AG04450 (cell line): ENCODE measurements around the gene ZNF574. TPM values are rescaled to one million over a fixed set of nuclear protein-coding genes. Genes with fewer than 3 reads are reported as not detected.
A peak's percentile ranks its signal among the peaks of the same experiment; 100 is the strongest.

Experiments
- CTCF ChIA-PET: fragments of 300-600, 350-600 bp; formaldehyde crosslinking; extraction: SDS; loops from one replicate; lab custom pipeline; 2022; ENCODE audit warnings: antibody characterized with exemption, inconsistent platforms; lab: Charles Lee
- POLR2A ChIA-PET: fragments of 350-600 bp; formaldehyde crosslinking; extraction: SDS; loops from one replicate; lab custom pipeline; 2021; ENCODE audit warnings: antibody characterized with exemption, inconsistent platforms; lab: Yijun Ruan, JAX
- DNase-seq: peaks from one replicate; pipeline ENCODE4 v3.0.0-alpha.2; 2011; ENCODE audit warnings: low read depth, low spot score
- H3K27ac ChIP-seq: one replicate; pipeline ENCODE4 v1.5.1; 2012; ENCODE audit warnings: low read depth, low read length, control low read depth
- H3K27me3 ChIP-seq: one replicate; pipeline ENCODE4 v1.6.0; 2012; ENCODE audit warnings: low read length; ENCODE audit not compliant: control insufficient read depth, insufficient read depth
- H3K4me3 ChIP-seq: 2 replicates; pipeline ENCODE4 v1.5.1; 2011; ENCODE audit warnings: mild to moderate bottlenecking, low read depth, low read length, control low read depth
- H3K9me3 ChIP-seq: 2 replicates; pipeline ENCODE4 v1.5.1; 2012; ENCODE audit warnings: low read length; ENCODE audit not compliant: control insufficient read depth, insufficient read depth
- CTCF ChIP-seq: IDR thresholded peaks from 2 replicates; pipeline ENCODE4 v1.5.1; 2011; ENCODE audit warnings: low read depth, low read length, control low read depth, inconsistent platforms
- polyA plus RNA-seq: library from polyadenylated mRNA; depleted of rRNA; stranded (reverse); fragments of >200 nt; gene quantifications from 2 replicates; pipeline ENCODE4 v1.2.3, GENCODE V29; 2011

ZNF574 gene
- polyA plus RNA-seq, 1 experiment, result 5.5 TPM

DNA sequence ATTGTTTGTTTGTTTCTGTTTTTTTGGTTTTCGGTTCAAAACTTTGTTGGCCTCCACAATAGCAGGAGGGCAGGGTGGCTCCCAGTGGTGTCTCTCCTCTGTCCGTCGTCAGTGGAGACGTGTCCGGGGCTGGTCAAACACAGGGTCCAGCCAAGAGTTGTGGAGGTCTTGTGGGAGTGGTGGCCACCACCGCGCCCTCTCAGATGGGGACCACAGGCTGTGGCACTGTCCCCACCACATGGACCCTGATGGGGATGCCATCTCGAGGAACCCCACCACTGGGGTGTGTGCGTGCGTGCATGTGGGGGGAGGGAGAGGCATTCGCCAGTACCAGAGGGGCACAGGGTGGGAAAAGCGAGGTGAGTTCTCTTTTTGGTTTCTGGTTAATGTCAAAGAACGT lies 13.8 kb downstream of the ZNF574 start:
- ChIA-PET CTCF (interaction anchor here (1.0 kb wide), 1 partner anchor 55 kb away, joined by 3 read pairs; no protein-coding TSS in a partner anchor), POLR2A (no interaction called here)
- no peaks in the 10 kb centered on the region for H3K27me3 ChIP-seq
- DNase-seq, result no peak
- H3K27ac ChIP-seq, result no peak overlapping the region
- no peak for TF ChIP-seq CTCF
- H3K9me3 ChIP-seq, result no peaks in the 10 kb centered on the region; the same call in 1 of the 2 replicates
- H3K4me3 ChIP-seq, result no peak overlapping the region

- DNase-seq, result no peak
- no peaks in the 10 kb centered on the region; the same call in 1 of the 2 replicates for H3K9me3 ChIP-seq
- CTCF ChIA-PET, result interaction anchor here (0.8 to 1.0 kb wide), 2 partner anchors 56 to 85 kb away, joined by 3 read pairs; no protein-coding TSS in a partner anchor
- POLR2A ChIA-PET, result no interaction called here
- no peak overlapping the region for H3K4me3 ChIP-seq
- H3K27me3 ChIP-seq, result no peaks in the 10 kb centered on the region
- no peak overlapping the region for H3K27ac ChIP-seq
- TF ChIP-seq CTCF, result no peak
These were observed 14.7 kb downstream of the ZNF574 start for GRCh38 chr19:42090672-42091071.

DNA sequence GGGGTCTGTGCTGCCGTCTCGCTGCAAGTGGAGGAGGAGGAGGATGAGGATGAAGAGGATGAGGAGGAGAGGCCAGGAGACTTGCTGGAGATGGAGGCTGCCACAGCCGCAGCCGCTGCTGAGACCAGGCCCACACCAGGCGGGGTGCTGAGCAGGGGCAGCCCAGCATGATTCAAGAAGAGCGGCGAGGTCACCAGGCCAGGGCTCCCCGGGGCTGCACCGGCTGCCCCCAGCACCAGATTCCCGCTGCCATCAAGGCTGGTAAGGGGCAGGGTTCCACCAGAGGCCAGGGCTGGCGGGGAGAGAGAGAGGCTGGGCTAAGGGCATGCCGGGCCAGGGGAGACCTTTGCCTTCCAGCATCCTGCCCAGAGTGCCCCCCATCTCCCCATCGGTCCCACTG lies 15.3 kb downstream of the ZNF574 start:
- Histone ChIP-seq H3K27me3 (no peaks in the 10 kb centered on the region), H3K27ac (no peak overlapping the region), H3K4me3 (no peak overlapping the region), H3K9me3 (no peaks in the 10 kb centered on the region; the same call in 1 of the 2 replicates)
- no peak for DNase-seq
- ChIA-PET POLR2A (no interaction called here), CTCF (interaction anchor here (1.1 to 1.2 kb wide), 2 partner anchors 9 to 13 kb away, joined by 3 to 8 read pairs; no protein-coding TSS in a partner anchor)
- TF ChIP-seq CTCF, result no peak

DNA sequence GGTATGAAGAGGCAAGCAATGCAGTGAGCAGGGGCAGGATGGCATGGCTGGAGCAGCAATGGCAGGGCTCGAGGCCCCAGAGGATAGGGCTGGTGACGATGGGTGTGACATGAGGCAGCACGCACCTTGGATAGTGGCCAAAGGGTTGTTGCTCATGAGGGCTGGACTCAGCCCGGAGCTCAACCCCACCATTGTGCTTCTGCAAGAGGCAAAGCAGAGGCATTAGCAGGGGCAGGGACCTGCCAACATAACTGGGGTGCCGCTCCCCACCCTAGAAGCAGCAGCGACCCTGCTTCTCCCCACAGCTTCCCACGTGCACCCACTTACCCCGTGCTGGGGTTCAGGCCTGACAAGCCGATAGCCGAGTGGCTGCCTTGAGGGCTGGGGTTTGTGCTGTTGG lies 15.8 kb downstream of the ZNF574 start:
- no peak overlapping the region for H3K4me3 ChIP-seq
- no peak for DNase-seq
- no peaks in the 10 kb centered on the region; the same call in 1 of the 2 replicates for H3K9me3 ChIP-seq
- CTCF ChIA-PET, result interaction anchor here (1.1 to 1.2 kb wide), 2 partner anchors 10 to 13 kb away, joined by 3 to 8 read pairs; no protein-coding TSS in a partner anchor
- no peaks in the 10 kb centered on the region for H3K27me3 ChIP-seq
- POLR2A ChIA-PET, result interaction anchor here (1.0 kb wide), 1 partner anchor 16 kb away, joined by 3 read pairs; the partner anchor contains the start of gene ZNF574
- no peak overlapping the region for H3K27ac ChIP-seq
- no peak for TF ChIP-seq CTCF

DNA sequence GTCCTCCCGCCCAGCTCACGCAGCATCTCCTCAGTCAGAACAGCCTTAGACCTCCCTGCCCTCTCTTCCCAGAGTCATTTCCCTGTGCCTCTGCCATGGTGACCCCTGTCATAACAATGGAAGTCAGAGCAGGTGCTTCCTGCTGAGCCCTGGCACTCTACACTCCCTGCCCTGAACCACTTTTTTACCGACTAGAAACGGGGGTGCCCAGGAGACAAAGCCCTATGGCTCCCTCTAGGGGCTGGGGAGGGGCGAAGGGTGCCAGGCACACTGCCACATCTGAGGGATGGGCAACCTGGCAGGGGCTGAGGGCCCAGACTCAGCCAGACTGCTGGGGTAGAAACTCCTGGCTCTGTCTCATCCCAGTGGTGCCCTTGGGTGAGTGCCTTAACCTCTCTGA lies 16.4 kb downstream of the ZNF574 start:
- no peak overlapping the region for H3K4me3 ChIP-seq
- no peak for DNase-seq
- no peaks in the 10 kb centered on the region; the same call in 1 of the 2 replicates for H3K9me3 ChIP-seq
- CTCF ChIA-PET, result interaction anchor here (1.1 to 1.2 kb wide), 2 partner anchors 10 to 14 kb away, joined by 3 to 8 read pairs; no protein-coding TSS in a partner anchor
- no peaks in the 10 kb centered on the region for H3K27me3 ChIP-seq
- POLR2A ChIA-PET, result interaction anchor here (1.0 kb wide), 1 partner anchor 16 kb away, joined by 3 read pairs; the partner anchor contains the start of gene ZNF574
- H3K27ac ChIP-seq, result no peak overlapping the region
- TF ChIP-seq CTCF, result peak; percentile 57
